Glomerular visceral epithelial cell (primary cell): ENCODE measurements around the gene PRKACA.
A peak's percentile ranks its signal among the peaks of the same experiment; 100 is the strongest.

Source experiments
- DNase-seq: peaks from one replicate; pipeline ENCODE4 v3.0.0-alpha.2; 2016; ENCODE audit errors: extremely low spot score

The PRKACA gene

GRCh38 chr19:14116918-14117578, 514 bp downstream of the PRKACA start:
- DNase-seq, result no peak

- DNase-seq, result no peak
Measured at GRCh38 chr19:14116525-14116917, 1.0 kb downstream of the PRKACA start.

- DNase-seq, result no peak
Measured at GRCh38 chr19:14115756-14116155, 1.8 kb downstream of the PRKACA start.

GRCh38 chr19:14114854-14115253, 2.7 kb downstream of the PRKACA start:
- DNase-seq, result peak; percentile 35

GRCh38 chr19:14114439-14114838, 3.1 kb downstream of the PRKACA start:
- DNase-seq, result no peak

- no peak for DNase-seq
Measured at GRCh38 chr19:14113762-14114414, 3.7 kb downstream of the PRKACA start.

GRCh38 chr19:14112809-14113385, 4.7 kb downstream of the PRKACA start:
- DNase-seq, result no peak

GRCh38 chr19:14112051-14112808, 5.3 kb downstream of the PRKACA start:
- DNase-seq, result no peak

- no peak for DNase-seq
Measured at GRCh38 chr19:14111486-14111885, 6.1 kb downstream of the PRKACA start.

- no peak for DNase-seq
Measured at GRCh38 chr19:14110650-14111049, 6.9 kb downstream of the PRKACA start.

GRCh38 chr19:14107581-14108461, 9.7 kb downstream of the PRKACA start:
- DNase-seq, result no peak

- DNase-seq, result no peak
Measured at GRCh38 chr19:14106840-14107239, 10.7 kb downstream of the PRKACA start.

- no peak for DNase-seq
Measured at GRCh38 chr19:14105680-14106079, 11.9 kb downstream of the PRKACA start.

GRCh38 chr19:14103310-14103709, 14.3 kb downstream of the PRKACA start:
- DNase-seq, result no peak

GRCh38 chr19:14102756-14103155, 14.8 kb downstream of the PRKACA start:
- no peak for DNase-seq

- DNase-seq, result no peak
Measured at GRCh38 chr19:14102102-14102696, 15.4 kb downstream of the PRKACA start.

GRCh38 chr19:14101003-14101545, 16.5 kb downstream of the PRKACA start:
- DNase-seq, result no peak

- no peak for DNase-seq
Measured at GRCh38 chr19:14097532-14098151, 19.9 kb downstream of the PRKACA start.

- no peak for DNase-seq
Measured at GRCh38 chr19:14096272-14096992, 21.1 kb downstream of the PRKACA start.

- no peak for DNase-seq
Measured at GRCh38 chr19:14094854-14095253, 22.7 kb downstream of the PRKACA start.
